Measurements from ENCODE around the gene OAF.
"Not testable (repeated sequence)": the region's sequence is repeated elsewhere in the genome, so short reads cannot be mapped to it uniquely, and the experiment has no call there.

Gene OAF

DNA sequence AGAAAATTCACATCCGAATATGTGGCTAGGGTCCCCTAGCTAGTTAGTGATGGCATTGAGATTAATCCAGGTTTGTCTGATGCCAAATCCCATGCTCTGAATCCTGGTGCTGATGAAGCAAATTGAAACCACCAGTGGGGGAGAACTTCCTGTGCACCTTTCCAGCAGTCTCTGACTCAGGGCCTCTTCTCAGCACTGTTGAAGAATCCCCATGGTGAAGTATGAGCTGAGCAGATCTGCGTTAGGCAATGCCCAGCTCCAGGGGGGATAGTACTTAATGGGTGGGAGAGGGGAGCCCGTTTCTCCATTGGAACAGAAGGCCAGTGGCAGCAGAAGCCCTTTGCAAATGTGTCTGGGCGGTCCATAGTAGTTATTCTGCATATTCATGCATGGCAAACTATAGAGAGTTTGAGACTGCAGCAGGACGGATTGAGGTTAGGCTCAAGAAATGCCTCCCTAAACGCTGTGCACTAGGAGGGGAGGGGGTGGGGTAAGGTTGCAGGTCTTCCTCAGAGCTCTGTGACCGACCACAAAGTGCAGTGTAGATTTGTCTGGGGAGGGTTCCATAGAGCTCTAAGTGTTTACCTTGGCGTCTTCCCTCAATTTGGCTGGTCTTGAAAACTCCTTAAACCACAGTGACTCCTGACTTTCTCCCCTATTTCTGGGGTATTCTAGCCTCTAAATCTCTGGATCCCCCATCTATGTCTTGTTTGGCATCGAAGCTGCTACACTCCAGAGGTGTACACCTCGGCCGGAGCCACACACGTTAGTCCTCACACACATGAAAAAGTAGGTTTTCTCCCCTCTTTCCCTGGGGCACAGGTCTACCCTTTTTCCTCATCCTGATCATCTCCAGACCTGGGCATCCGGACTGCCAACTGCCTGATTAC is 33.9 kb downstream of the OAF start:
- no peak for DNase-seq

- no peak for DNase-seq
Measured at GRCh38 chr11:120245434-120245833, 34.6 kb downstream of the OAF start.

- DNase-seq = no peak
Measured at GRCh38 chr11:120248551-120249278, 37.9 kb downstream of the OAF start.

- no peak for DNase-seq
Measured at GRCh38 chr11:120249279-120250262, 38.7 kb downstream of the OAF start.

DNA sequence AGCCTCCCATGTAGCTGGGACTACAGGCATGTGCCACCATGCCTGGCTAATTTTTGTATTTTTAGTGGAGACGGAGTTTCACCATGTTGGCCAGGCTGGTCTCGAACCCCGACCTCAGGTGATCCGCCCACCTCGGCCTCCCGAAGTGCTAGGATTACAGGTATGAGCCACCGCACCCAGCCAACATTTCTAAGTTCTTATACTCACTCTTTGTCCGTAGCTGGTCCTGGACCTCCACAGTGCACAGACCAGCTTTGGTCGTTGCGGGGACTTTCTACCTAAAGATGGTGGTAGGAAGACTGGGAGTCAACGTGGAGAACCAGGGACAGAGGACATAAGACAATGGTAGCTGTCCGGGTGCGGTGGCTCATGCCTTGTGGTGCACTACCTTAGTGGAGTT is 42.5 kb downstream of the OAF start:
- DNase-seq = not testable (repeated sequence)

DNA sequence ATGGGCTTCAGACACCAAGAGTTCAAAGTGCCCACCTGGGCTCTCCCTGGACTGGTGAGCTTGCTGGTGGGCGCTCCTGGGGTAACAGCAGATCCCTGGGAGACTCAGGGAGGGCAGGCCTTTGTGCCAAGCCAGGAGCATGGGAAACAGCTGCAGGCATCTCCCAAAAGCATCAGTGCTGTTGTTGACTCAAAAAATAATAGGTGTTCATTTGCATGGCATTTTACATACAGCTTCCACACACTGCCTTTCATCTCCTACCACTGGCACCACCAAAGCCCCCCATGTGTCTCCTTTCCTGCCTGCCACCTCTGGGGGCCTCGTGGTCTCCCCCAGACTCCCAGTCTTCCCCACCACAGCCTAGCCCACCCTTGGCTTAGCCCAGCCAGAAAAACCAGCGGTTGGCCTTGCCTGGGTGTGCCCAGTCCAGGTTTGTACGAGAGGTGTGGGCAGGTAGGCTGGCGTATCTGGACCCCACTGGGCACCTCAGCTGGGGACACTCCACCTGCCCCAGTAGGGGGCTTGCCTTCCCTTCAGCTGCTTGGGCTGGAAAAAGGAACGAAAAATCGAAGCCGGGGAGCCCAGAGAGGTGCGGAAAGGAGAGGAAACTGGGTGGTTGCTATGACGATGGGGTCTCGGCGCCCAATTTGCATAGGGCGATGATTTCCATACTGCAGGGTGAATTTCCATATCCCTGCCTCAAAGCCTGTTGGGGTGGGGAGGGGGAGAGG is 44.1 kb downstream of the OAF start:
- DNase-seq = no peak

GRCh38 chr11:120255519-120255866 is 44.7 kb downstream of the OAF start:
- no peak for DNase-seq

DNA sequence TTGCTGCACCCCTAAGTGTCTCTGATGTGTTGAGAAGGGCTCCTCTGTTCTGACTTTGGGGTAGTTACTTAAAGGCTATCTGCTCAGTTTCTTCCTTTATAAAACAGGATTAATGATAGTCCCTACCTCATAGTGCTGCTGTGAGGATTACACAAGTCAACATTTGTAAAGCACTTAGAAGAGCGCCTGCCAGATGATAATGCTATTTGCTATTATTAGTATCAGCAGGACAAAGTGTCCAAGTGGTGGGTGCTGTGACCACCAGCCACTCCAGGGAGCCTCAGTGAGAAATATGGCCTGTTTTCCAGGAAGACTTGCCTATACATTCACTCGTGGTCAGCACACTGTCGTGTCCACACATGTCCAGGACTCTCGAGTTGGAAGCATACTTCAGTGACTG is 45.3 kb downstream of the OAF start:
- no peak for DNase-seq

DNA sequence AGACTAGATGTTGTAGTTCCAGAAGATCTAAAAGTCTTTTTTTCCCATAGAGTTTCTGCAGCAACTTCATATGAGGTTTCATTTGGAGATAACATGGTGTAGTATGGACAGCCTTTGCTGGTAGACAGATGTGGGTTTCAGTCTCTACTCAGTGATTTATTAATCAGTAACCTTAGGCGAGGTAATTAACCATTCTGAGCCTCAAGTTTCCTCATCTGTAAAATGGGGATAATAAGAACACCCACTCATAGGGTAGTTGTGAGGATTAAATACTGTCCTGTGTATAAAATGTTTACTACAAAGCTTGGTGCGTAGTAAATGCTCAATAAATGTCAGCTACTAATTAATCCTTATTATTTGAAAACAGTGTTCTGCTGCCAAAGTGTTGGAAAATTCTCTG is 45.9 kb downstream of the OAF start:
- DNase-seq = no peak

GRCh38 chr11:120257346-120257745 is 46.5 kb downstream of the OAF start:
- DNase-seq = no peak

DNA sequence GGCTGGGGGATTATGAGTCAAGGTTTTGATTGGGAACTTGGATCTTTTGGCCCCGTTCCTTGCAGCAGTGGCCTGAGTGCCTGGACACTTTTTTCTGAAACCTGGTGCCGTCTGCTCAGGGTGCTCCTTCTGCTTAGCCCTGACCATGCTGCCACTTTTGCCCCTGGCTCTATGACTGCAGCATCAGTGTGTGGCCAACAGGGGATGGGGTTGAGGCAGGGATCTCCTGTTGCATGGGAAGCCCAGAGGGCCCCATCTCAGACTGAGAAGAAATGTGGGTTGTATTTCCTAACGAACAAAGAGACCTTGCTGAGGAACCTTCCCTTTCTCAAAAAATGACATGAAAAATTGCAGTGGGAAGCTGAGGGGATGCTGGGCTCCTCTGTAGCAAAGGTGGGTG is 47.8 kb downstream of the OAF start:
- no peak for DNase-seq

GRCh38 chr11:120259241-120259640 is 48.4 kb downstream of the OAF start:
- no peak for DNase-seq

DNA sequence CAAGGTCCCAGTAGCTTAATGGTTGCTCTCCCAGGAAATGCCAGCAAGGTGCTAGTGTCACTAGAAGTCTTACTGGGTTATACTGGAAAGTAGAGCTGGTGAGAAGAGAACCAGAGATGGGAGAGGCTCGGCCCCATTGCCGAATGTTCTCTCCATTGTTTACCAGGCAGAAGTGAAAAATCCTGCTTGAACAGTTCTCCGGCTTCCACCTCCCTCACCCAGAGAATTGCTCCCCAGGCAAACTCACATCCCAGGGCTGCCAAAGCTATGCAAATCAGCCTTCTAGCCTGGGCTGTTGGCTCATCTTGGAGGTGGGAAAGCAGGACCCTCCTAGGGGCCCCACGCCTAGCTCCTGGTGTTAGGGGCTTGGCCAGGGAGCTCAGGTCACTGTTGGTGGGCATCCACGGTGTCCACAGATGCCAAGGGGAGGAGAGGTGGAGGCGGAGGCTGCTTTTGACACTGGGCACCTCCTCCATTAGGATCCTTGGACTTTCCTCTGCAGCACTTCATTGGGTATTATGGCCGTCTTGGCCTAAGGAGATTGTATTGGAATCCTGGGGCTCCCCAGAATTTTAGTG is 49.2 kb downstream of the OAF start:
- no peak for DNase-seq

DNA sequence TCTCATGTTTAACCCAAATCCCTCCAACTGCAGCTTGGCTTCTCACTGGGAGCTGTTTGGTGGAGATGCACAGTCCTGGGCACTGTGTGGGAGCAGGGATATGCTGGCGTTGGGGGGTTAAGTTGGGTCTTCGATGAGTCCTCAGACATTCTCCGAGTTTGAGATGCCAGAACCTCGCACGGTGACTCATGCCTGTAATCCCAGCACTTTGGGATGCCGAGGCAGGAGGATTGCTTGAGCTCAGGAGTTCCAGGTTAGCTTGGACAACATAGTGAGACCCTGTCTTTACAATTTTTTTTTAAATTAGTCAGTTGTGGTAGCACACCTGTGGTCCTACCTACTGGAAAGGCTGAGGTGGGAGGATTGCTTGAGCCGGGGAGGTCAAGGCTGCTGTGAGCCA is 49.8 kb downstream of the OAF start:
- no peak for DNase-seq

DNA sequence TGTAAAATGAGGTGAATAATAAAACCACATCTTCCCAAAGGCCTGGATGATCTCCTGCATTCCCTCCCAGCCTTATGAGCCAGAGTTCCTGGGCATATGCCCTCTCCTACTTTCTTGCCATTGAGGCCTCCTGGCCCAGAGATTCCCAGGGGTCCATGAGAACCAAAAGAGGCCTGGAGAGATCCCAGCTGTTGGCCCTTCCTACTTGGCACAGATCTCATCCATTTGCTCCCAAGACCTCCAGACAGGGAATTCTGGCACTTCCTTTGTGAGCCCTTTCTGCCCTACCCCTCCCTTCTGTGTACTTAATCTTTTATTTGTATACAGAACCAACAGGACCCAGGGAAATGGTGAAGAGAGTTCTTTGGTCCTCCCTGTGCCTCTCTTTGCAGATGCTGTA is 50.5 kb downstream of the OAF start:
- no peak for DNase-seq

DNA sequence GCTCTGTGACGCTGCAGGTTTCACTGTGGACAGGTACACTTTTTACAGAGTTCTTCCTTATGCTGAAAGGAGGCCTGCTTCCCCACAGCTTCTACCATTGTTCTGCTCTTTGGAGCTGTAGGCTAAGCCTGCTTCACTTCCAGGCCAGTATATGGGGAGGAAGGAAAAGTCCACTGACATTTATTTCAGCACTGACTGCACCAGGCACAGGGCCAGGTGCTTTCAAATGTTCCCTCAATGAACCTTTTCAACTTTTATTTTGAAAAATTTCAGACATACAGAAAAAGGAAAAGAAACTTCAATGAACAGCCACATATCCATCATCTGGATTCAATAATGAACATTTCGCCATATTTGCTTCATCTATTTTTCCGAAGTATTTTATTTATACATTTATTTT is 51.1 kb downstream of the OAF start:
- no peak for DNase-seq

GRCh38 chr11:120267319-120267718 is 56.5 kb downstream of the OAF start:
- no peak for DNase-seq

GRCh38 chr11:120268686-120269085 is 57.9 kb downstream of the OAF start:
- no peak for DNase-seq

DNA sequence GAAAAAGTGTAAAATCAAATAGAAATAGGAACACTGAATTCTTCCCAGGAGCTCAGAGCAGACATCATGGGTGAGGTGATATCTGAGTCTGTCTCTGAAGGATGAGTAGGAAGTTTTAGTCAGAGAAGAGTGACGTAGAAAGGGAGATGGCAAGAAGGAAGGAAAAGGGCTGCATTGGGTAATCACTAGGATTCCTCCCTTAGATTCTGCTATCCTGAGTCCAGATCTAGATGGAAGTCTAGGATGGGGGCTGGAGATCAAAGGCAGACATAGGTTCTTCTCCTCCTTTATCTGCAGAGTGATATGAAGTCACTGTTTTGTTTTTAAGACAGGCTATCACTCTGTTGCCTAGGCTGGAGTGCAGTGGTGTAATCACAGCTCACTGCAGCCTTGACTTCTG is 59.6 kb downstream of the OAF start:
- DNase-seq = no peak

DNA sequence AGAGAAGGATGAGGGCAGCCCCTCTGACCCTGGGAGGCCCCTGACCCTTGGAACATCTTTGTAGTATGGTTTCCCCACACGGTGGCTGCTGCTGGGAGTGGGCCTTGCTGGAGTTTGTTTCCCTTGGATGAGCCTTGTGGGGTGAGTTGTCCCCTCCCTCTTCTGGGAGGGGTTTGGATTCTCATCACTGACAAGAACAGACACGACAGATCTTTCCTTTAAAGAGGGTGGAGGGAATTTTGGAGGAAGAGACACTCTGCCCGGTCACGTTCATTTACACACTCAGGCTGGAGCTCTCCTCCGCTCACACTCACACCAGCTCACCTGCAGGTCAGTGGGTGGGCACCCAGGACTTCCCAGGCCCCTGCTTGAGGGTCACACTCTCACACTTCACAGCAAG is 60.8 kb downstream of the OAF start:
- DNase-seq = no peak

DNA sequence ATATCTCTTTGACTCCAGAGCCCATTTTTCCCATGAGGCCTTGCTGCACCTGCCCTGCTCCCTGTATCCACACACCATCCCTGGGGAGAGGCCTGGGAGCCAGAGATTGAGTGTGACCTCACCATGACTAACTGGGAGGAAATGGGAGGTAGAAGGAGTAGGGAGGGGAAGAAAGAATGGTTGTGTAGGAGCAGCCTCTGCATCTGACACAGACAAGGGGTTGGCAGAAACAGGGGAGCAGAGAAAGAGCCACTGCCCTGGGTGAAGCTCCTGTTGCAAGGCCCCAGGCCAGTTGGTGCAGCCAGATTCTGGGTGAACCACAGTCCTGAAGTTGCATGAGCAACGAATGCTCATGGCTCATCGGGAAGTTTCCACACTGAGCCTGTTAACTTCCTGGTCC is 61.5 kb downstream of the OAF start:
- no peak for DNase-seq

- no peak for DNase-seq
Measured at GRCh38 chr11:120273432-120273831, 62.6 kb downstream of the OAF start.

Measured in CD4-positive, alpha-beta T cell treated with Interleukin-12 subunit alpha and Interleukin-12 subunit beta, for 1 hour (primary cell).